Skin epidermis (tissue), 12 donors: ENCODE measurements around the gene MYH16.
"Not testable (repeated sequence)": the region's sequence is repeated elsewhere in the genome, so short reads cannot be mapped to it uniquely, and the experiment has no call there.

Source experiments
- H3K27ac ChIP-seq, 21 experiments: fragments of 200-600 bp; sonication (generic) in 11 of 21; one replicate each; pipeline ENCODE4 v1.5.0; 2020; ENCODE audit warnings: mild to moderate bottlenecking in 3 of 21, inconsistent platforms in 2 of 21, moderate library complexity in 2 of 21
- H3K4me3 ChIP-seq, 7 experiments: fragments of 200-600 bp; sonication (generic) in 2 of 7; one replicate each; pipeline ENCODE4 v1.5.0; 2020; ENCODE audit warnings: inconsistent platforms in 2 of 7, mild to moderate bottlenecking in 2 of 7, moderate library complexity in 1 of 7

MYH16 gene

GRCh38 chr7:99257065-99257464 is 15.6 kb upstream of the MYH16 start:
- Histone ChIP-seq H3K4me3 (no peak overlapping the region), H3K27ac (no peak overlapping the region)

GRCh38 chr7:99257675-99258074 is 15.0 kb upstream of the MYH16 start:
- Histone ChIP-seq H3K4me3 (no peak overlapping the region), H3K27ac (no peak overlapping the region)

DNA sequence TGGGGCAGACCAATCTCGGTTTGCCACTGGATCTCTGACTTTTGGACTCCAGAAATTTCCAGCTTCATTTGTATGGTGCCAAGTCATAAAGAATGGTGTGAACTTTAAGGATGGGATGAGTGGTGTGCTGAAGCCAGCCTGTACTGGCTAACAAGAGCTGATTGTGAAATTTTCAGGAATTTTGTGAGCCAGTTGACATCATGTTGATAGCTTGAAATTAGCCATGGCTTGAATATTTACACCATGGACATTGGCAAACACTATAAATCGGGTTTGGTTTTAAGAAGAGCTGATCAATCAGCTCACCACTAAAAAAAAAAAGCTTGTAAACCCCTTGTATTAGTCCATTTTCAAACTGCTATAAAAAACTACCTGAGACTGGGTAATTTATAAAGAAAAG is 14.1 kb upstream of the MYH16 start:
- Histone ChIP-seq H3K27ac (no peak overlapping the region), H3K4me3 (no peak overlapping the region)

- no peak overlapping the region for H3K4me3 ChIP-seq
These were observed 12.2 kb upstream of the MYH16 start for GRCh38 chr7:99260395-99260794.

DNA sequence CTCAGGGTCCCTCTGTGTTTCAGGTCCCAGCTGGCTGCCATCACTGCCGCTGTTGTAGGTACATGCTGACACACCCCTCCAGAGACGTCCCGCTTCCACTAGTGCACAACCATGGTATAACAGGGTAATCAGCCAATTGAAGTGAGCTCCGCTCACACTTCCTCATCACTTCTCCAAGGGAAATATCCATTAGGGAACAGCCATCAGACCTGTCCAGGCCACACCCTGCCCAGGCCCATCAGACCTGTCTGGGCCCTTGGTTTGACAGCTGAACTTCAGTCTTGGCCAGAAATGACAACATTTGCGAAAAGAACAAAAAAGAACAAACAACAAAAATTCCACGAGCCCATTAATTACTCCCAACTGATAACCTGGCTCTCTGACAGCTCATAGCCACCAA is 11.0 kb upstream of the MYH16 start:
- H3K4me3 ChIP-seq = no peak overlapping the region

More at GRCh38 chr7:99260395-99260794, 12.2 kb upstream of the MYH16 start:
- no peak overlapping the region for H3K27ac ChIP-seq

GRCh38 chr7:99265848-99266480 is 6.7 kb upstream of the MYH16 start:
- H3K27ac ChIP-seq = no peak overlapping the region
- no peak overlapping the region for H3K4me3 ChIP-seq

More for the DNA sequence above, 11.0 kb upstream of the MYH16 start:
- H3K27ac ChIP-seq = no peak overlapping the region

DNA sequence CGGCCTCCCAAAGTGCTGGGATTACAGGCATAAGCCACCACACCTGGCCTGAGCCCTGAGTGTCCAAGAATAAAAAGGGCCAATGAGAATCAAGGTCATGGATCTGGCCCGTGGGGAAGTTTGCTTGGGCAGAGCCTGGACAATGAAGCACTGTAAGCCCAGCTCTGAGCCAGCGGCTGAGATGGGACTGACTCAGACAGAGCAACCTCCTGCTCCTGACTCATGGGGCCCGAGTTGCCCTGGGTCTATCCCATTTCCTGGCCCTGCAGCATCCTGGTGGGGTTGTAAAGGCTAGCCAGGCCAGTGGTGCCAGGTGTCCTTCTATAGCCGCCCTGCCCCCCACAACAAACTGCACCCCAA is 5.2 kb upstream of the MYH16 start:
- Histone ChIP-seq H3K4me3 (no peak overlapping the region), H3K27ac (peak overlapping the region in 10 of 21 experiments; percentile 1 to 68 (median 37))

- peak overlapping the region in 12 of 21 experiments; percentile 16 to 68 (median 29) for H3K27ac ChIP-seq
These were observed 4.6 kb upstream of the MYH16 start for GRCh38 chr7:99267841-99268576.

DNA sequence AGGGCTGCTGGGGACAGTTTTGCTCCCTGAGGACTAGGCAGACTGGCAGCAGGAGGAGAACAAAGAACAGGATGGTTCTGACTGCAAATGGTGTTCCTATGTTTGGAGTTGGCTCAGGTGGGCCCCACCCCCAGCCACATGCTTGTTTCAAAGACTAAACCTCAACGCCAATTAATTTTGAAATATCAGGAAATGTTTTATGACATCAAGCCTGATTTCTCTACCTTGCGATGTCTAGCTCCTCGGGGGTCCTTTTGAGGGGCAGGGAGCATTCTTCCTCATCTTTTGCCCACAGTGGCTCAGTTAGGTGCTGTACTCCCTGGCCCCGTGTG is 4.1 kb upstream of the MYH16 start:
- Histone ChIP-seq H3K4me3 (no peak overlapping the region), H3K27ac (peak overlapping the region in 4 of 21 experiments; percentile 20 to 68 (median 29))

More at GRCh38 chr7:99267841-99268576, 4.6 kb upstream of the MYH16 start:
- no peak overlapping the region for H3K4me3 ChIP-seq

GRCh38 chr7:99270702-99271101 is 1.9 kb upstream of the MYH16 start:
- H3K4me3 ChIP-seq = no peak overlapping the region
- H3K27ac ChIP-seq = no peak overlapping the region

GRCh38 chr7:99273561-99273960 is 922 bp downstream of the MYH16 start:
- not testable (repeated sequence) for H3K4me3 ChIP-seq

DNA sequence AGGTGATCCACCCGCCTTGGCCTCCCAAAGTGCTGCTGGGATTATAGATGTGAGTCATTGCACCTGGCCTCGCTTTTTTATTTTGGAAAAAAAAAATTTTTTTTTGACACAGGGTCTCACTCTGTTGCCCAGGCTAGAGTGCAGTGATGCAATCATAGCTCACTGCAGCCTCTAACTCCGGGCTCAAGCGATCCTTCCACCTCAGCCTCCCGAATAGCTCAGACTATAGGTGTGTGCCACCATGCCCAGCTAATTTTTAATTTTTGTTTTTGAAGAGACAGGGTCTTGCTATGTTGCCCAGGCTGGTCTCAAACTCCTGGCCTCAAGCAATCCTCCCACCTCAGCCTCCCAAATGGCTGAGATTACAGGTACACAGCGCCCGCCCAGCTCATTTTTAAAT is 2.3 kb downstream of the MYH16 start:
- not testable (repeated sequence) for H3K4me3 ChIP-seq, H3K27ac ChIP-seq

More at GRCh38 chr7:99273561-99273960, 922 bp downstream of the MYH16 start:
- peak overlapping the region in 4 of 21 experiments; percentile 41 to 75 (median 59) for H3K27ac ChIP-seq

DNA sequence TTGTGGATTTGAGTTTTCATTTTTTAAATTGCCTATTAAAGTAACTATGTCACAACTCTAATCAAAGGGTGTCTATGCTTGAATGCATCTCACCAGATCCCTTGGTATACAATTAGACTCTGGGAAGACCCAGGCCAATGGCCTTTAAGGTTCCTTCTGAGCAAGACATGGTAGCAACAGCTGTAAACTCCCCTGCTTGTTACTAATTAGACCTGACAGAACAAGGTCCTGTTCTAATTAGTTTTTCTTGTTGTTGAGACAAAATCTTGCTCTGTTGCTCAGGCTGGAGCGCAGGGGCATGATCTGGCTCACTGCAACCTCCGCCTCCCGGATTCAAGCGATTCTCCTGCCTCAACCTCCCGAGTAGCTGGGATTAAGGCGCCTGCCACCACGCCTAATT is 2.9 kb downstream of the MYH16 start:
- H3K27ac ChIP-seq = no peak overlapping the region
- no peak overlapping the region for H3K4me3 ChIP-seq

DNA sequence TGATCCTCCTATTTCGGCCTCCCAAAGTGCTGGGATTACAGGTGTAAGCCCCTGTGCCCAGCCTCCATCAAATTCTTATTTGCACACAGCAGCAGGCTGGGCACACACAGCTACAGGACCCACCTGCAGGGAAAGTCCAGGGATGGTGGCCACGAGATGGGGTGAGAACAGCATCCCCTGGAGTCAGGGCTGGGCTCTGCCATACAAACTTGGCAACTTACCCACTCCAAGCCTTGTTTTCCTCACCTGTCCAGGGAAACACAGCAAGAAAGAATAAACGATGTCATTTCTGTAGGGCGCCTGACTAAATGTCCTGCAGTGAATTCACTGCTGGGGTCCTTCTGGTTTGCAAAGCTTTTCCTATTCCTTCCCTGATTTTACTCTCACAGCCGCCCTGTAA is 5.5 kb downstream of the MYH16 start:
- Histone ChIP-seq H3K4me3 (no peak overlapping the region), H3K27ac (no peak overlapping the region)

- H3K27ac ChIP-seq, H3K4me3 ChIP-seq: not testable (repeated sequence)
These were observed 11.5 kb downstream of the MYH16 start for GRCh38 chr7:99284165-99284564.

DNA sequence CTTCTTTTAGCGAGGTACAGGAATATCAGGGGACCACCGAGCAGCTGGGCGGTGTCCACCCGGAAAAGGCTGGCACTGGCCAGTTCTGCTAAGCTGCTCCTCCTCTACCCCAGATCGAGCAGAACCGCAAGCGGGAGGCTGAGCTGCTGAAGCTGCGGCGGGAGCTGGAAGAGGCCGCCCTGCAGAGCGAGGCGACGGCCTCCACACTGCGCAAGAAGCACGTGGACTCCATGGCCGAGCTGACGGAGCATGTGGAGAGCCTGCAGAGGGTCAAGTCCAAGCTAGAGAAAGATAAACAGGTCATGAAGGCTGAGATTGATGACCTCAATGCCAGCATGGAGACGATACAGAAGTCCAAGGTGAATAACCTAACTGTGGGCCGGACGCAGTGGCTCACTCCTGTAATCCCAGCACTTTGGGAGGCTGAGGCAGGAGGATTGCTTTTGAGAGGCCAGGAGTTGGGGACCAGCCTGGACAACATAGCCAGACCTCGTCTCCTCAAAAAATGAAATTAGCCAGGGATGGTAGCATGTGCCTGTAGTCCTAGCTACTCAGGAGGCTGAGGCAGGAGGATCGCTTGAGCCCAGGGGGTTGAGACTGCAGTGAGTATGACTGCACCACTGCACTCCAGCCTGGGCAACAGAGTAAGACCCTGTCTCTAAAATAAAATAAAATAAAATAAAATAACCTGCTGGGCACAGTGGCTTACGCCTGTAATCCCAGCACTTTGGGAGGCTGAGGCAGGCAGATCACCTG is 15.3 kb downstream of the MYH16 start:
- Histone ChIP-seq H3K4me3 (no peak overlapping the region), H3K27ac (no peak overlapping the region)

DNA sequence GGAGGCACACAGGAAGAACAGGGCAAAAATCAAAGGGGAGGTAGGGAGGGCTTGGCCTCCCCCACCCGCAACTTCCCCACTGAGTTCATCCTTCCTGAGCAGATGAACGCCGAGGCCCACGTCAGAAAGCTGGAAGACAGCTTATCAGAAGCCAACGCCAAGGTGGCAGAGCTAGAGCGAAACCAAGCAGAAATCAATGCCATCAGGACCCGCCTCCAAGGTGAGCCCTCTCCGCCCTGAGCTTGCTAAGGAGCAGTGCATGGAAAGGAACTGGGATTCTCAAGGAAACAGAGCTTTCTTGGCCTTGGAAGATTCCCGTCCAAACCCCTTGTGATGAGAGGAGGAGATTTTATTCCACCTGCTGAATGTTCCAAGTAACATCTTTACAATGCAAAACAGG is 16.5 kb downstream of the MYH16 start:
- Histone ChIP-seq H3K27ac (no peak overlapping the region), H3K4me3 (no peak overlapping the region)

DNA sequence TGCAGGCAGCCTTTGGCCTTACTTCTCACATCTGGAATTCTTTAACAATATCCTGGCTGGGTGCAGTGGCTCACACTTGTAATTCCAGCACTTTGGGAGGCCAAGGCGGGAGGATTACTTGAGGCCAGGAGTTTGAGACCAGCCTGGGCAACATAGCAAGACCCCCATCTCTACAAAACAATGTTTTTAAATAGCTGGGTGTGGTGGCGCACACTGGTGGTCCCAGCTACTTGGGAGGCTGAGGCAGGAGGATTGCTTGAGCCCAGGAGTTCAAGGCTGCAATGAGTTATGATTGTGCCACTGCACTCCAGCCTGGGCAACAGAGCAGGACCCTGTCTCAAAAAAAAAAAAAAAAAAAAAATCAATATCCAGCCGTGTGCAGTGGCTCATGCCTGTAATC is 17.5 kb downstream of the MYH16 start:
- not testable (repeated sequence) for H3K4me3 ChIP-seq, H3K27ac ChIP-seq

DNA sequence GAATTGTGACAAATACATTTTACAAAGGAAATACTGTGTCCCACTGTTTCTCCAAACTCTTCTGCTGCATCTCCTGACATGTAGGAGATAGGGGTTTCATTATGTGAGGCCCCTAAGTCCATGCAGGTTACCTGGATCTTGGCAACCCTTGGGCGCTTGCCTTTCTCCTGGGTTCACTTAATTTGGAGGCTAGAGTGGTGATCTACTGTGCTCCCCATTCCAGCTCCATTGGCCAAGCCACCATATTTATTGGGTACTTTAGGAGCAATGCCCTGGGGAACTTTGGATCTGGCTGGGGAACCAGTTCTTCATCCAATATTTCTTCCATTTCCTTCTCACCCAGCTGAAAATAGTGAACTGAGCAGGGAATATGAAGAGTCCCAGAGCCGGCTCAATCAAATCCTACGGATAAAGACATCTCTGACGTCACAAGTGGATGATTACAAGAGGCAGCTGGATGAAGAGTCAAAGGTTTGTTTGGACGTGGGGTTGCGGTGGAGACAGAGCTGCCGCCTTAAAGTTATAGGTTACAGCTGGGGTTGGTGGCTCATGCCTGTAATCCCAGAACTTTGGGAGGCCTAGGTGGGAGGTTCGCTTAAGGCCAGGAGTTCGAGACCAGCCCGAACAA is 18.5 kb downstream of the MYH16 start:
- Histone ChIP-seq H3K27ac (no peak overlapping the region), H3K4me3 (no peak overlapping the region)

GRCh38 chr7:99292127-99292526 is 19.5 kb downstream of the MYH16 start:
- no peak overlapping the region for H3K27ac ChIP-seq
- no peak overlapping the region for H3K4me3 ChIP-seq
